Measurements from ENCODE around the gene PIEZO1. TPM values are rescaled to one million over a fixed set of nuclear protein-coding genes. Genes with fewer than 3 reads are reported as not detected.

The PIEZO1 gene
- total RNA-seq, 1 experiment from 2014 or later = 224 TPM

DNA sequence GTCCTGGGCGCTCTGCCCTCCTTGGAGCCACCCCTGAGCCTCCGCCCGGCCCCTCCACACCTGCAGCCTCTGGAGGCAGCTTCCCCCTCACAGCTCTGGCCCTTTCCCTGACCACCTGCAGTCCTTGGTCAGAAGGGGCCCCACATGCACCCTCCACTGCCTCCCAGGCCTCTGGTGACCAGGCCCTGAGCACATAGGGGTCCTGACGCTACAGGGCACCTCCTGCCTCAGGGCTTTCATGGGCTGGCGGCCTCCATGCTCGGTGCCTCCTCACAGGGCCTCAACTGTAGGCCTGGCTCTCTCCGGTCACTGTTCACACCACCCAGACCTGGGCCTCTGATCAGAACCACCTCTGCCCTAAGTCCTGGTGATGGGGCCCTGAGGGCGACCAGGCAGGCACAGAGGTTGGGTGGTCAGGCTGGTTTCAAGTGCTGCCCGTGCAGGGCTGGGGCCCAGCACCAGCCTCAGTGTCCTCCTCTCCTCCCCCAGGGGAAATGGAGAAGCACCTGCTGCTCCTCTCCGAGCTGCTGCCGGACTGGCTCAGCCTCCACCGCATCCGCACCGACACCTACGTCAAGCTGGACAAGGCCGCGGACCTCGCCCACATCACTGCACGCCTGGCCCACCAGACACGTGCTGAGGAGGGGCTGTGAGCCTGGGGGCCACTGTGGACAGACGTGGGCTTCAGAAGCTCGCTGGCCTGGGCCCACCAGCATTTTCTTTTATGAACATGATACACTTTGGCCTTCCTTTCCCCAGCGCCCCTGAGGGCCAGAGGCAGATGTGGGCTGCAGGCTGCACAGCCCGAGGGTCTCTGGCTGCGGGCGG is 22.8 kb upstream of the PIEZO1 start:
- no peak for TF ChIP-seq FOSL1 (IDR thresholded peaks at IDR 0.05; ENCODE audit: low read depth)
- TF ChIP-seq, protein P1, sequence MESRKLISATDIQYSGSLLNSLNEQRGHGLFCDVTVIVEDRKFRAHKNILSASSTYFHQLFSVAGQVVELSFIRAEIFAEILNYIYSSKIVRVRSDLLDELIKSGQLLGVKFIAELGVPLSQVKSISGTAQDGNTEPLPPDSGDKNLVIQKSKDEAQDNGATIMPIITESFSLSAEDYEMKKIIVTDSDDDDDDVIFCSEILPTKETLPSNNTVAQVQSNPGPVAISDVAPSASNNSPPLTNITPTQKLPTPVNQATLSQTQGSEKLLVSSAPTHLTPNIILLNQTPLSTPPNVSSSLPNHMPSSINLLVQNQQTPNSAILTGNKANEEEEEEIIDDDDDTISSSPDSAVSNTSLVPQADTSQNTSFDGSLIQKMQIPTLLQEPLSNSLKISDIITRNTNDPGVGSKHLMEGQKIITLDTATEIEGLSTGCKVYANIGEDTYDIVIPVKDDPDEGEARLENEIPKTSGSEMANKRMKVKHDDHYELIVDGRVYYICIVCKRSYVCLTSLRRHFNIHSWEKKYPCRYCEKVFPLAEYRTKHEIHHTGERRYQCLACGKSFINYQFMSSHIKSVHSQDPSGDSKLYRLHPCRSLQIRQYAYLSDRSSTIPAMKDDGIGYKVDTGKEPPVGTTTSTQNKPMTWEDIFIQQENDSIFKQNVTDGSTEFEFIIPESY (IDR thresholded peaks at IDR 0.05; ENCODE audit: extremely low read depth, insufficient replicate concordance, low read length) = no peak
- no peak for TF ChIP-seq YY1 (IDR thresholded peaks at IDR 0.05; ENCODE audit: extremely low read depth, insufficient replicate concordance, low read depth, low read length)
- TF ChIP-seq EZH2 (IDR thresholded peaks at IDR 0.05) = no peak
- TF ChIP-seq RAD21 (IDR thresholded peaks at IDR 0.05; ENCODE audit: low read depth) = no peak
- TF ChIP-seq SRF (IDR thresholded peaks at IDR 0.05; ENCODE audit: low read depth) = no peak
- no peak for TF ChIP-seq CEBPB (IDR thresholded peaks at IDR 0.05; ENCODE audit: low read depth)
- TF ChIP-seq ZNF274 (IDR thresholded peaks at IDR 0.05; ENCODE audit: low read depth, low read length) = no peak
- no peak for TF ChIP-seq CBX3 (IDR thresholded peaks at IDR 0.05; ENCODE audit: low read depth)
- no peak for TF ChIP-seq SIN3A (IDR thresholded peaks at IDR 0.05; ENCODE audit: low read depth)
- TF ChIP-seq MAX (IDR thresholded peaks at IDR 0.05) = no peak
- TF ChIP-seq, protein P2, sequence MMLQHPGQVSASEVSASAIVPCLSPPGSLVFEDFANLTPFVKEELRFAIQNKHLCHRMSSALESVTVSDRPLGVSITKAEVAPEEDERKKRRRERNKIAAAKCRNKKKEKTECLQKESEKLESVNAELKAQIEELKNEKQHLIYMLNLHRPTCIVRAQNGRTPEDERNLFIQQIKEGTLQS (IDR thresholded peaks at IDR 0.05) = no peak
- TF ChIP-seq, protein P3, sequence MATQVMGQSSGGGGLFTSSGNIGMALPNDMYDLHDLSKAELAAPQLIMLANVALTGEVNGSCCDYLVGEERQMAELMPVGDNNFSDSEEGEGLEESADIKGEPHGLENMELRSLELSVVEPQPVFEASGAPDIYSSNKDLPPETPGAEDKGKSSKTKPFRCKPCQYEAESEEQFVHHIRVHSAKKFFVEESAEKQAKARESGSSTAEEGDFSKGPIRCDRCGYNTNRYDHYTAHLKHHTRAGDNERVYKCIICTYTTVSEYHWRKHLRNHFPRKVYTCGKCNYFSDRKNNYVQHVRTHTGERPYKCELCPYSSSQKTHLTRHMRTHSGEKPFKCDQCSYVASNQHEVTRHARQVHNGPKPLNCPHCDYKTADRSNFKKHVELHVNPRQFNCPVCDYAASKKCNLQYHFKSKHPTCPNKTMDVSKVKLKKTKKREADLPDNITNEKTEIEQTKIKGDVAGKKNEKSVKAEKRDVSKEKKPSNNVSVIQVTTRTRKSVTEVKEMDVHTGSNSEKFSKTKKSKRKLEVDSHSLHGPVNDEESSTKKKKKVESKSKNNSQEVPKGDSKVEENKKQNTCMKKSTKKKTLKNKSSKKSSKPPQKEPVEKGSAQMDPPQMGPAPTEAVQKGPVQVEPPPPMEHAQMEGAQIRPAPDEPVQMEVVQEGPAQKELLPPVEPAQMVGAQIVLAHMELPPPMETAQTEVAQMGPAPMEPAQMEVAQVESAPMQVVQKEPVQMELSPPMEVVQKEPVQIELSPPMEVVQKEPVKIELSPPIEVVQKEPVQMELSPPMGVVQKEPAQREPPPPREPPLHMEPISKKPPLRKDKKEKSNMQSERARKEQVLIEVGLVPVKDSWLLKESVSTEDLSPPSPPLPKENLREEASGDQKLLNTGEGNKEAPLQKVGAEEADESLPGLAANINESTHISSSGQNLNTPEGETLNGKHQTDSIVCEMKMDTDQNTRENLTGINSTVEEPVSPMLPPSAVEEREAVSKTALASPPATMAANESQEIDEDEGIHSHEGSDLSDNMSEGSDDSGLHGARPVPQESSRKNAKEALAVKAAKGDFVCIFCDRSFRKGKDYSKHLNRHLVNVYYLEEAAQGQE (IDR thresholded peaks at IDR 0.05; ENCODE audit: low read depth) = no peak
- TF ChIP-seq ZFX (IDR thresholded peaks at IDR 0.05) = peak; percentile 37; the same call in 1 of the 2 replicates
- TF ChIP-seq, protein P4, sequence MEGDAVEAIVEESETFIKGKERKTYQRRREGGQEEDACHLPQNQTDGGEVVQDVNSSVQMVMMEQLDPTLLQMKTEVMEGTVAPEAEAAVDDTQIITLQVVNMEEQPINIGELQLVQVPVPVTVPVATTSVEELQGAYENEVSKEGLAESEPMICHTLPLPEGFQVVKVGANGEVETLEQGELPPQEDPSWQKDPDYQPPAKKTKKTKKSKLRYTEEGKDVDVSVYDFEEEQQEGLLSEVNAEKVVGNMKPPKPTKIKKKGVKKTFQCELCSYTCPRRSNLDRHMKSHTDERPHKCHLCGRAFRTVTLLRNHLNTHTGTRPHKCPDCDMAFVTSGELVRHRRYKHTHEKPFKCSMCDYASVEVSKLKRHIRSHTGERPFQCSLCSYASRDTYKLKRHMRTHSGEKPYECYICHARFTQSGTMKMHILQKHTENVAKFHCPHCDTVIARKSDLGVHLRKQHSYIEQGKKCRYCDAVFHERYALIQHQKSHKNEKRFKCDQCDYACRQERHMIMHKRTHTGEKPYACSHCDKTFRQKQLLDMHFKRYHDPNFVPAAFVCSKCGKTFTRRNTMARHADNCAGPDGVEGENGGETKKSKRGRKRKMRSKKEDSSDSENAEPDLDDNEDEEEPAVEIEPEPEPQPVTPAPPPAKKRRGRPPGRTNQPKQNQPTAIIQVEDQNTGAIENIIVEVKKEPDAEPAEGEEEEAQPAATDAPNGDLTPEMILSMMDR (IDR thresholded peaks at IDR 0.05 in 2 of 3, conservative IDR thresholded peaks at IDR 0.05 in 1 of 3; ENCODE audit: borderline replicate concordance in 1 of 3, insufficient read depth in 1 of 3, low read depth in 2 of 3, low read length in 2 of 3) = no peak
- TF ChIP-seq POLR2AphosphoS5 (IDR thresholded peaks at IDR 0.05; ENCODE audit: low read depth, low read length) = peak; percentile 42
- TF ChIP-seq POLR2A (IDR thresholded peaks at IDR 0.05; ENCODE audit: borderline replicate concordance, extremely low read depth, insufficient read depth, insufficient read length) = peak; percentile 37
- RAD21 ChIA-PET (ENCODE audit: low non-redundant PET in 1 of 2, low total read pairs in 2 of 2, uncharacterized antibody in 2 of 2, unreplicated experiment in 2 of 2) = no interaction called here
- Histone ChIP-seq H2AFZ (ENCODE audit: low read depth, low read length, poor library complexity, severe bottlenecking) (no peak overlapping the region), H3K36me3 (ENCODE audit: control insufficient read depth in 1 of 2, insufficient read depth in 2 of 2, low read length in 2 of 2) (peaks cover 19 to 61% of the 10 kb centered on the region in 2 experiments; a peak in 3 of 4 replicates), H3K4me2 (ENCODE audit: low read length) (no peak overlapping the region), H3K27me3 (ENCODE audit: insufficient read depth, low read length) (no peaks in the 10 kb centered on the region), H3K4me1 (ENCODE audit: control insufficient read depth in 1 of 2, insufficient read depth in 2 of 2, low read length in 2 of 2) (peaks cover 18 to 55% of the 10 kb centered on the region in 2 experiments), H3K79me2 (ENCODE audit: insufficient read depth, low read length) (peaks cover 71% of the 10 kb centered on the region), H3K27ac (ENCODE audit: low read depth, low read length) (peak overlapping the region; percentile 100), H4K20me1 (ENCODE audit: insufficient read depth) (peaks cover 12% of the 10 kb centered on the region; the same call in 1 of the 2 replicates), H3K9me3 (ENCODE audit: control insufficient read depth in 1 of 2, insufficient read depth in 1 of 2, low read depth in 1 of 2, low read length in 2 of 2) (no peaks in the 10 kb centered on the region), H3K9me2 (ENCODE audit: insufficient read depth) (no peaks in the 10 kb centered on the region), H3K4me3 (replicated peaks in 1 of 2; ENCODE audit: low read depth in 1 of 2, low read length in 2 of 2) (no peak overlapping the region), H3K9ac (ENCODE audit: low read length) (no peak overlapping the region)
- intact Hi-C loops (cut with micrococcal nuclease) = no loop called here
- CTCF ChIA-PET = interaction anchor here (4.9 kb wide), 1 partner anchor 70 kb away, joined by 33 read pairs; no protein-coding TSS in a partner anchor
- no TSS peak for BruUV-seq (replicated peaks)
- no peak for DNase-seq (ENCODE audit: low read depth, low spot score)
- POLR2A ChIA-PET = no interaction called here
- no peak for ATAC-seq

Data from HCT116 (cell line).